GM04503 (cell line): ENCODE measurements around the gene RUNX1.

Source experiments
- DNase-seq: peaks from one replicate; pipeline ENCODE4 v3.0.0-alpha.2; 2012; ENCODE audit warnings: low read depth

Gene RUNX1

DNA sequence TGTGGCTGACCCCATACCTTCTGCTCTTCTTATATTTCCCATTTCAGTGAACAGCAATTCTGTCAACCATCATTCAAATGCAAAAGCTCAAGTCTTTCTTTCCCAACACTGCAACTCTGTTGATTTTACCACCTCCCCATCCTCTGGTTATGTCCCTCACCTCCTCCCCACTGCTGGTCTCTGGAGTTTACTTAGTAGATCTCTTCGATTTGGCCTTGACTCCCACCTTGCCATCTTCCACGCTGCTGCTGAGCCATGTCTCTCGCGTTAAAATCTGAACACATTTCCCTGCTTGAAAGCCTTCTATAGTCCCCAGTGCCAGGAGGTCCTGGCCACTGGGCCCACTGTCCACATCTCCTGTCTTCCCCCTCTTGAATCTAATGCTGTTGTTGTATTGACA, 125.5 kb downstream of the RUNX1 start:
- no peak for DNase-seq

DNA sequence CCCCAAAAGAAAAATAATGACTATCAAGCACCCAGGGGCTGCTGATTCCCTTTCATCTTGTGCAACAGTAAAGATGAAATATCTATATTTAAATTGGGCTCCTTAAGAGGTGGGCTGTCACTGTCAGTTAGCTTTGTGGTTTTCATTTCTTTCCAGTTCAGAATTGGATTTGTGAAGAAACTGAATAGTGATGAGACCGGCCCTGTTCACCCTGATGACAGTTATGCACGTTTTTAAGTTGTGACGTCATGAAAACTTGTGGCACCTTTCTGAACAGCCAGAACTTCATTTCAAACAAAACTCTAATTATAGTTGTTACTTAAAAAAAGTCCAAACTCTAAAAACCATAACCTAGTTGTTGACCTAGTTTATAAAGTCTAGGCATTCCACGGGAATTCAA, 125.9 kb downstream of the RUNX1 start:
- DNase-seq = no peak

DNA sequence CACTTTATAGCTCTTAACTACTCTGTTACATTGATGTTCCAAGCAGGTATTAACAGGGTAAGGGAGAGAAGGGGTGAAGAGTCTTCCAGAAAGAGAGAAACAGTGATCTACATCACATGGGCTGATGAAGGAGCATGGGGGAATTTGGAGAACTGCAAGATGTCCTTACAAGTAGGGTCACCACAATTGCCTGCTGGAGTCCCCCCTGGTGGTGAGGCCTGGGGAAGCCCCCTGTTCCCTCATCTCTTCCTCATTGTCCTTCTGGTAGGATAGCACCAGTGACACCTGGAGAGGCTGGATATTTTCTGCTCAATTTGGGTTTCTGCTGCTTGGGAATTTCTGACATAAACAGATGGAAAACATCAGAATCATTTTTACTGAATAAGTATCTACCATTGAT, 126.6 kb downstream of the RUNX1 start:
- no peak for DNase-seq

DNA sequence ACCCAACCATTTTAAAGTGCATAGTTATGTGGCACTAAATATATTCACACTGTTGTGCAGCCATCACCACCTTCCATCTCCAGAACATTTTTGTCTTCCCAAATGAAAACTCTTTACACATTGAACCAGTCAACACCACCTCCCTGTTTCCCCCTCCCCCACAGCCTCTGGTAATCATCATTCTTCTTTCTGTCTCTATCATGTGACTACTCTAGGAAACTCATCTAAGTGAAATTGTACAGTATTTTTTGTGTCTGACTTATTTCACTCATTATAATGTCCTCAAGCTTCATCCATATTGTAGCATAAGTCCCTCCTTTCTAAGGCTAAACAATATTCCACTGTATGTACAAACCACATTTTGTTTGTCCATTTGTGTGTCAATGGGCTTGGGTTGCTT, 128.0 kb downstream of the RUNX1 start:
- DNase-seq = no peak

DNA sequence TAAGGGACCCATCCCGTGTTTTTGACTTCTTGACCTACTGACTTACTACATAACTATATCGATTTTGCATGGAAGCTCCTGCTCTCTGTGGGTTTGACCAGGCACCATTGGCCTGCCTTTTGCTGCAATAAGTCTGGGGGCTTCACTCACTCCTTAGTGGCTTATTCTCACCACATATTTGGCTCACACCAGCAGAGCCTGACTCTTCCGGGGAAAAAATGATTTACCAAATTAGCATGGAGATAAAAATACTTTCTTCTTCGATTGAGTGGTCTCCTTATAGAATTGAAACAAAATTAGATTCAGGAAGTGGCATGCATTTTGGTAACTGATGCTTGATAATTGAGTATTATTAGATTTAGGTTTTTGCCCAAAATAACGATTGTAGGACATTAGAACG, 129.7 kb downstream of the RUNX1 start:
- no peak for DNase-seq

DNA sequence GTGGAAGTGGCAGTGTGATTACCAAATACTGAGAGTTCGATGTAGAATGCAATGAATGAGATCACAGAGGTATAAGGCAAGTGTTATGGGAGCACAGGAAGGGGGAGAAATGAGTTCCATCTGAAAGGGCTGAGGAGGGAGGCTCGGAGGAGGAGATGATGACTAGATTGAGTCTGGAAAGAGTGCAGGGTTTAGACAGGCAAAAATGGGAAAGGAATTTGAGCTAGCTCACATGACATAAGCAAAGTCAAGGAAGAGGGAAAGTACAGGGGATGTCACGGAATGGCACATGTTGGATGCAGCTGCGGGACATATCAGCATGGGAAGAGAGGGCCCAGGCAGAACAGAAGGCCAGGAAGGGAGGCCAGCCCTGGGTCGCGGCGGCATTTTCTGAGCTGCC, 132.7 kb downstream of the RUNX1 start:
- peak; percentile 70 for DNase-seq

DNA sequence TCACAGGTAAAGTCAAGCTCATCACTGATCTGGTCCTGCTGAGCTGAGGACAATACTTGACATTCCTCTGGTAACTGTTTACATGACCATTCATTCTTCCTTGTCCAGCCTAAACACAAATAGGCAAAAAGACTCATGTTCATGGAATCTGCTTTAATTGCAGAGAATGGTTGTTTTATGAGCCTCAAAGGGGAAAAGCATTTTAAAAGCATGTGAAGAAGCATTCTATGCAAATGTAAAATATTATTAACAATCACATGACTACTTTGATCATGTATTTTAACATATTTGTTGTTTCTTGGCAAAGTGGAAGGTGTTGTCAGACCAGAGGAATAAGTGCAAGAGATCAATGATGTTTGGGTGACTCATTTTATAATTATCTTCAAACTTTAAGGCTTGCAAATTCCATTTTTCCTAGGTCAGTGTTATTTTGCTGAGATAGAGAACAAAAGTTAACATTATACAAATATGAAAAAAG, 133.7 kb downstream of the RUNX1 start:
- peak; percentile 92 for DNase-seq

DNA sequence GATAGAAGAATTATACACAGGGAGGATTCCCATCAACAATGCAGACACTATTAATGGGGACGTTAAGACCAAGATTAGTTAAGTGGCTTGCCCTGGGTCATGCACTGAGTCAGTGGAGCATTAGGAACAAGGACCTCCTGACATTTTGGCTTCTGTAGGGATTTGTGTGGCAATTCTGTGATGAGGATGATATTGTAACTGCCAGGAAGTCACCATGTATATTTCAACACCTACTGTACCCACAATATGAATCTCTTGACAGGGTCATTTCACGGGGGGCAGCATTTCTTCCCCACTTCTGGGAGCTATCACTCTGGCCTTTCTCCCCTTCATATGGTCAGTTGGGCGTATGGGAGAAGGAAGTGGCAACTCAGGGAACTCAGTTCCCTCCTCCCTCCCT, 134.9 kb downstream of the RUNX1 start:
- no peak for DNase-seq

DNA sequence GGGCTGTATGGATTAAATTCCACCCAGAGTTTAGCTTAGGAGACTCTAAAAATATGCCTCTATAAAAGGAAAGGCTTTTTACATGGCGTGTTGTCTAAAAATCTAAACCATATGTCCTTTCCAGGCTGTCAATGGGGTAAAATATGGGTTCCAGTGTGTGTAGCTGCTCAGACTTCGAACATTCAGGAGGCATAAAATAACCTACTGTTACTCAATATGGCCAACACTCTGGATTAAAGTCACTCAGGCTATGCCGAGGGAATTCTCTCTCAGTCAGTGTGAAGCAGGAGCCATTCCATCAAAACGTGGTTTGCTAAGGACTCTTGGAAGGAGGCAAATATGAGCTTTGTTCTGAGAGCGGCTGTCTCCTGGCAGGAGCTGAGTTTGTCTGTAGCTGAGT, 135.3 kb downstream of the RUNX1 start:
- peak; percentile 77 for DNase-seq

DNA sequence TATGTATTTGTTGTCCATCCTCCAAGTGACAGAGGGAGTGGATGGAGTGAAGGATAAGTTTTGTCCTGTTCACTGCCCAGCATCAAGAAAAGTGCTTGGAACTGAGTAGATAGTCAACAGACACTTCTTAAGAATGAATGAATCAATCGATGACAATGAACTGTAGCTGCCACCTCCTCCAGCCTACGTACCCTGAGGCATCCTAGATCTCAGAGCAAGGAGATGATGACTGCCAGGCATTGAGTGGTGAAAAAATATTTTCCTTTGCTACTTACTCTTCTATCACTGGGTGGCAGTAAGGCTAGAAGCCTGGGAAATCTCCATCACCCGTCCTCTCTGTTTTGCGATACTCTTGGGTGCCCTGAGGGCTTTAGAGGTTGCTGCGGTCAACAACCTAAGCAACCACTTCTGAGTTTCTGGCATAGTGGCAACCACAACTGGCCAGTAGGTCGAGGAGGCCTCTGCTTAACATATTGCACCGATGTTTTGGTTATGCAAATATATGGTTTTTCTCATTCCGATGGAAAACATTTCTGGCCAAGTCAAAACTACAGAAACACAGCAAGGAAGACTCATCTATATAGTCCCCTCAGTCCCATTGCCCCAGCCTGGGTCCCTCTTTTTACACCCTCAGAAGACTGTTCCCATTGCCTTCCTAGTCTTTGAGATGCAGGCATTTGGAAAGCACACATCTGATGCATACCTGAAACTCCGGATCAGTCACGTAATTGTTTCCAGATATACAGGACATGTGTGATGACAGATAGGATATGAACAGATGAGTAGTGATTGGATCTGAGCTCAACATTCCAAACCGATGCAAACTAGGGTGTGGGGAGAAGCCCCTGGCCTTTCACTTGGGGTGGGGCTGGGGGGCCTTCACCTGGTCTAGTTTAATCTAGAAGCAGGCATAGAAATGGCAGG, 136.8 kb downstream of the RUNX1 start:
- DNase-seq = peak; percentile 75

DNA sequence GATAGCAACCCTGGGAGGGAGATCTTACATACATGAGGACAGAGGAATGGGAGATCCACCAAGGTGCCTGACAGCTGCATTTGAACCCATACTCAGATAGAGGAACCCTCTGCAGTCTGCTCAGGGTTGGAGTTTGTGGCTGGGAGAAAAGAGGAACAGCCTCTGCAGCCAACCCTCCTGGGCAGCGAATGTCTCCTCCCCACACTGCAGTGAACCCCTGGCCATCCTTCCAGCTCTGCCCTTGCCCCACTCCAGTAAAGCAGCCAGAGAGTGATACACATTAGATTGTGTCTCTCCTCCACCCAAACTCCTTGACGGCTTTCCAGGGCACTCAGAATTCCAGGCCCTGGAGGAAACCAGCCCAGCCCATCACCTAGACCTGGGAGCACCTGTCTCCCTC, 137.7 kb downstream of the RUNX1 start:
- DNase-seq = no peak

DNA sequence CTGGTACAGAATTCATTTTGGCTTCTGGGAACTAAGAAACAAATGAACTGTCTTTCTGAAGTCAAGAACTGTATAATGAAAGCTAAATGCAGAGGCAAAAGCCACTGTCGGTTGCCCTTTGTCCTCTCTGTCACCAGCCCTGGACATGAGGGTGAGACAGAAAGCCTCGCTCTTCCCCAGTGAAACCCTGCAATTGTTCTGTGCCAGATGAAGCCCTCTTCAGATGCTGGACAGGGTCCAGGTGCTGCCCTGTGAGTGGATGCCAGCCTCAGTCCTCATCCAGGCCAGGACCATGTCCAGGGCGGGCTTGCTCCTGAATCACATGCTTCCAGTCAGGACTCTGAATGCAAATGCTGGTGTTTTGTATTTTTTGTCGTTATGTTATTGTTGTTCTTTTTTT, 138.7 kb downstream of the RUNX1 start:
- no peak for DNase-seq

DNA sequence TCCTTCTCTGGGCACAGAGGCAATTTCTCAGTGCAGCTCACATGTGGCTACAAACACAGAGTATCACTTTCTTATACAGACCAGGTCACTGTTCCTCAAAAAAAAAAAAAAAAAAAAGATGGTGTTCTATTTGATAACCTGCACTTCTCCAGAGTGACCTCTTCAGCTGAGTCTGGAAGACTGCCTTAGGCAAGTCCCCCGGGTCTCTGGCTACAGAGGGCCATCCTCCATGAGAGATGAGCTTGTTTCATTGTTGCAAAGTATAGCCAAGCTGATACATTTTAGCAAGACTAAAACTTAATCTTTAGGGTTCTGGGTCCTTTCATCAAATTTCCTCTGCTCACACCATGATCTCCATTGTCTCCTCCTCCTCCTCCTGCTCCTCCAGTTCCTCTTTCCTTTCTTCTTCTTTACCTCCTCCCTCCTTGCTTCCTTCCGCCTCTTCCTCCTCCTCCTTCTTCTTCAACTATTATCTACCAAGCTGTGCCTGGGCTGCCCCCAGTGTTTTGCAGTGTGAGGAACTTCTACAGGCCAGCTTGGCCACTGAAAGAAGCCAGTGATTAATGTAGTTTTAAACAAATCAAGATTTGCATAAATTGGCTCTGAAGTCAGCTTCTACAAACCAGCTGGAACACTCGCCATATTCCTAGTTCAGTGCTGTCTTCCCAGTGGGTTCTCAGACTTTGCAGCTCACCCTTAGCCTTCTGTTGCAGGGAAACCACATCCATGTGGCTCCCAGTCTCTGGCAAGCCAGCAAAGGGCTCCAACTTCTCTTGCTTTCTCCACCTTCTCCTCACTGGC, 139.4 kb downstream of the RUNX1 start:
- no peak for DNase-seq

DNA sequence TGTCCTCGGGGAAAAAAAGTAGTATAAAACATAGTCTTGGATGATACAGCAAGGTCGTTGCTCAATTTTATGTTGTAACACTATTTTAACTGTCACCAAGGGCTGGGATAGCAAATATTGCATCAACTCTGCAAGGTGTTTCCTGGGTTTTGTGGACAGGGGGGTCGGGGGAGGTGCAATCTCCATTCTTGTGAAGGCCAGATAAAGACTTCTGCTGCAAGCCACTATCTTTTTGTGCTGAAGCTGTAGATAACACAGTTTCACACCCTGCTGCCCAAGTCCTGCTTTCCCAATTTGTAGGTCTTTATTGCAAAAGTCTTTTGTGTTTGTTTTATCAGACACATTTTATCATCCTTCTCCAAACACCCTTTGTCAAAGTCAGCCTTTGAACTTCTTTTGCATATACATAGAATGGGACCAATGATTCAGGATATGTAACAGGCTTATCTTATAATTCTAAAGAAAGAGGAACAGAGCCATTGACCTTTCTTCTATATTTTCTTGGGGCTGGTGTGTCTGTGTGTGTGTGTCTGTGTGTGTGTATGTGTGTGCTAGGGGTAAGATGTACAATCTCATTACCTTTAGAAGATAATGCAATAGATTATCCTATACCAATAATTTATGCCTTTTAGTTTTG, 140.6 kb downstream of the RUNX1 start:
- no peak for DNase-seq

DNA sequence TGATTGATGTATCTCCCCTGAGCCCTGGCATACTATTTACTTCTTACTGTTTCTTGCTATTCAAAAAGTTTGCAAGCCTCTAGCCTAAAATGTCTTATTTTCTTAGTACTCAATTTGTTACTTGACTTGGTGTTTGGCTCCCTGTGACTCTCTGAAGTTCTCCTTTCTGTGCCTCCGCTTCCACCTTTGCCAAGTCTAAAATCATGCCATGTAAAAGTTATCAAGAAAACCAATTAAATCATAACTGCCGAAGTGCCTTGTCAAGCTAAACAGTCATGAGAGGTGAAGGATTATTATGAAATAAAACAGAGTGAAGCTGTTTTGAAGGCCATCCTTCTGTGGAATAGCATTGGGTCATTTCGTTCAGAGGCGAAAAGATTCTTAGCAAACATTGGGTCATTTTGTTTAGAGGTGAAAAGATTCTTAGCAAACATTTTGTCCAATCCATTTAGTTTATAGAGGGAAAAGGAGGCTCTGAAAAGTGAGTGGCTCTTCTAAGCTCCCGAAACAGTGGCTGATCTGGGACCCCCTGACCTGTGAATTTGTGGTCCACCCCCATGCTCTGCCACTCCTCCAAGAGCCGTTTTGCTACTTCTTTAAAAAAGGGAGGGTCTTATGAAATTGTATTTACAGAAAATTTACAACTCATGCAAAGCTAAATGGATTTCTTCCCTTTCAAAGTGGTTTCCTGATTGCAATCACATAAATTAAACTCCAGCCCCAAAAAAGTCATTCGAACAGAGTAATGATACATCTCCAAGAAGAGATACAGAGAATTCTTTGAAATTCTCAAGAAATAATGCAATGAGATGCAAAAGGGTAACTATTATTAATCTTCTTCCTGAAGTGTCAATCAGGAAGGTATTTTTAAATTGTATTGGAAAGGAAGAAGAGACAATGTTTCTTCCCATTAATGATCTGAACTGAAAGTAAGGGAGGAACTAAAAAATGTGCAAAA, 141.4 kb downstream of the RUNX1 start:
- no peak for DNase-seq

DNA sequence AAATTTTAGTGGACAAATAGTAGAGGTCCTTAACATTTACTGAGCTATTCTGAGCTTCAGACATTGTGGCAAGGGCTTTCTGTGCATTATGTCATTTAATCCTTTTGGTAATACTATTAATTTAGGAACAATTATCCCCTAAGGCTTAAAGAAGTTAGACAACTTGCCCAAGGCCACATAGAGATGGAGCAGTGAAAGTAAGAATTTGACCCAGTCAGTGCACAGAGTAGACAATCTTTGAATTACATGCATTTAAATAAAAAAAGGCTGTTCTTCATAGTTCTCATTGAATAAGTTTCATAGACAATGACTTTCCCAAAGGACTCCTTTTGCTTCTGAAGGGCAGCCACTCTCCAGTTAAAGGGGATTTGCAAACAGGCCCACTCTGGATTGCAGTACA, 142.7 kb downstream of the RUNX1 start:
- no peak for DNase-seq

DNA sequence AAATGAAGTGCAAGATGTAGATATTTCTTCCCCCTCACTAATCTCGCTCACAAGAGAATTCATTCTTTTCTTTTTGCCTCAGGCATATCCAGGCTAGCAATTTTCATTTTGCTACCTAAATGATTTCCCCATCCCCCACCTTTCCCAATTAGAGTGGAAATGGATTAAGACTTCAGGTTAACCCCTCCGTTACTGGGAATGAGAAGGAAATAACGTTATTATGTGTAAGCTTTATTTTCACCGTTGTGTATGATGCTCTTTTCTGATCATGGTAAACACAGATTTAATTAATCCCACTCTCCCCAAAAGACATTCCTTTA, 143.9 kb downstream of the RUNX1 start:
- no peak for DNase-seq

DNA sequence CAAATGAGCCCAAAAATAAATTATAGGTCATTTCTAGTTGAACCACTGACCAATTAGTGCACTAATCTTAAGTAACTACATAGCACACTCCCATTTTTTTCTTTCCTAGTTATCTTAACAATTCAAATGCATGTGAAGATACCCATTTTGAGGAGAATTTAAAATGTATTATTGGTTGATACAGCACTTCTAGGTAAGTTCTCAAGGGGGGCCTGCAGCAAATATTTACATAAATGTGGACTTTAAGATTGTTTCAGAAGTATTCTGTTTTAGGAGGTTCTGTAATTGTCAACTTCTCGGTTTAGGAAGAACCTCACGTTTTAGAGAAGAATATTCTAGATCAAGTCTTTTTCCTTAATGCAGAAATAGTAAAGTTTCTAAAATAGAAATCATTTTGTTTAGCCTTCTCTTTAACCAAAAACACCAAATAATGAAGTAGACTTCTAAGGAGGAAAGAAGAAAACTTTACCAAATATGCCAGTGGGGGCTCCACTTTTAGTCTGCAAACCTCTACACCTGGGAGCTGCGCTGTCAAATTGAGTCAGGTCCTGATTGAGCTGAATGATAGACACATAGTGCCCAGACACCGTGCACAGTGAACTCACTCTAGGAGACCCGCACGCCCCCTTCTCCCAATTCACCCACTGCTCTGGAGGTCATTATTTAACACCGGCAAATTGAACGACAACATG, 144.4 kb downstream of the RUNX1 start:
- DNase-seq = no peak

DNA sequence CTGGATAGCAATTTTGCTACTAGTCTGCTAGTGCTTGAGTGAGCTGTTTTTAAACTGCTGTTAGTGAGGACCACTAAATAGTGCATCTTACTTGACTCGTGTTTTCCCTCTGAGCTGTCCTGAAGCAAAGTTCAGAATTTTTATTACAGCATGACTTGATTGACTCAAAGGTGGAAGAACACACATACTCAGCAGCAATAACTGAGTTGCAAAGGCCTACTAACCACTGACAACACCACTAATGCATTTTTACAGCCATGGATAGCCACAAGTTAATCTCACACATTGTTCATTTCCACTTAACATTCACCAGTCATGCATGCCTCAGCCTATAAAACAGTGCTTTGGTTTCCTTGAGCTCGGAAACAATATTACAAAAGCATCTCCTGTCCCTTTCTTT, 148.7 kb downstream of the RUNX1 start:
- DNase-seq = no peak

DNA sequence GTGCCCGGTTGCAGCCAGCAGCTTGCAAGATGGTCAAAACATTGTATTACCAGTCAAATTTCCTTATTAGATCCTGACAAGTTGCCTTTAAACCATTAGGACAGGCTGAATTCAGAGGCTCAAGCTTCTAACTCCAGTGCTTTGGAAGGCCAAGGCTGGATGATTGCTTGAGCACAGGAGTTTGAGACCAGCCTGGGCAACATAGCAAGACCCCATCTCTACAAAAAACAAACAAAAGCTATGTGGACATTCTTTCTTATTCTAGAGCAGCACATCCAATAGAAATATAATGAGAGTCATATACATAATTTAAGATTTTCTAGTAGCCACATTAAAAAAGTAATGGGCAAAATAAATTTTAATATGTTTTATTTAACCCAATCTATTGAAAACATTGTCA, 149.3 kb downstream of the RUNX1 start:
- no peak for DNase-seq

DNA sequence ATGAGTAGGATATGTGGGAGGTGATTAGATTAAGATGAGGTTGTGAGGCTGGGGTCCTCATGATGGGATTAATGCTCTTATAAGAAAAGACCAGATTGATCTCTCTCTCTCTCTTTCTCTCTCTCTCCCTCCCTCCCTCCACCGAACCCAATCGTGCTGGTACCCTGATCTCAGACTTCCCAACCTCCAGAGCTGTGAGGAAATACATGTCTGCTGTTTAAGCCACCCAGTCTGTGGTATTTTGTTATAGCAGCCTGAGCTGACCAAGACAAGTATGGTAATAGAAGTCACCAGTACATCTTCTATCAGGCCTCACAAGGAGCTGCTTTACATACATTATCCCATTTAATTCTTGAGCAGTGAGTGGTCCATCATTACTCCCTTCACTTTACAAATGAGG, 149.8 kb downstream of the RUNX1 start:
- no peak for DNase-seq
